IPS-NIHi7 (cell line): ENCODE measurements around the gene BLVRA.
A peak's percentile ranks its signal among the peaks of the same experiment; 100 is the strongest.
"Not testable (repeated sequence)": the region's sequence is repeated elsewhere in the genome, so short reads cannot be mapped to it uniquely, and the experiment has no call there.

Experiments
- DNase-seq: peaks from one replicate; pipeline ENCODE4 v3.0.0; 2012; ENCODE audit warnings: mixed read lengths; ENCODE audit errors: extremely low spot score

BLVRA gene

GRCh38 chr7:43810195-43810941, 51.9 kb downstream of the BLVRA start:
- peak; percentile 32 for DNase-seq

DNA sequence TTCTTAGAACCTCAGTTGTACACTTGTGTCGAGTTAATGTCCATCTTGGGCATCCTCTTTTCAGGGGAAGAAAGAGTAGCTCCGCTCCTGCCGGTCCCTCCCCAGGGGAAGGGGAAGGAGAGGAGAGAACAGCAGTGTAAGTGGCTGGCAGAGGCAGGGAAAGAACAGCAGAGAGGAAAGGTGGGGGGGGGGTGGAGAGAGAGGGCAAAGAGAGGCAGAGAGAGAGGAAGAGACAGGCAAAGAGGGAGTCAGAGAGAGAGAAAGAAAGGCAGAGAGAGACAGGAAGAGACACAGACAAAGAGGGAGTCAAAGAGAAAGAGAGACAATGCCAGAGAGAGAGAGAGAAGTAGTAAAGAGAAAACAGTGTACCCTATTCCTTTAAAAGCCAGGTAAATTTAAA, 56.9 kb downstream of the BLVRA start:
- DNase-seq, result no peak

DNA sequence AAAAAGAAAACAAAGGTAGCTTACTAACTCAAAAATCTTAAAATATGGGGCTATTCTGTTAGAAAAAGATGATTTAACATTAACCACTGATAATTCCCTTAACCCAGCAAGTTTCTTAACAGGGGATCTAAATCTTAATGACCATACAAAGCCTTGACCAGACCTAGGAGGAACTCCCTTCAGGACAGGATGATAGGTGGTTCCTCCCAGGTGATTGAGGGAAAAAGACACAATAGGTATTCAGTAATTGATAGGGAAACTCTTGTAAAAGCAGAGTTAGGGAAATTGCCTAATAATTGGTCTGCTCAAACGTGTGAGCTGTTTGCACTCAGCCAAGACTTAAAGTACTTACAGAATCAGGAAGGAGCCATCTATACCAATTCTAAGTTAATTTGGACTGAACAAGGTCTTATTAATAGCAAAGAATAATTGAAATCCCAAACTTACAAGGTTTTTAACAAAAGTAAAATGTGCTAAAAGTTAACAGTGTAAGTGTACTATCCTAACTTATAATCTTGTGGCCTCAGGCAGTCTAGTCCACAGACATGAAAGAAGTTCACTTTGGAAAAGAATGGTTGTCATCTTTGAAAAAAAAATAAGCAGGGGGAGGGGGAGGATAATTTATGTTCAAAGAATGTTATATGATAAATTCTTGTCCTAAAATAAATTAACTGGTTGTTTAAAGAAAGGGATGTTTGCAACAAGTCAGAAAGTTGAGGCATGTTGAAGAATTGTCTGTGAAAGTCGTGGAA, 57.7 kb downstream of the BLVRA start:
- not testable (repeated sequence) for DNase-seq

DNA sequence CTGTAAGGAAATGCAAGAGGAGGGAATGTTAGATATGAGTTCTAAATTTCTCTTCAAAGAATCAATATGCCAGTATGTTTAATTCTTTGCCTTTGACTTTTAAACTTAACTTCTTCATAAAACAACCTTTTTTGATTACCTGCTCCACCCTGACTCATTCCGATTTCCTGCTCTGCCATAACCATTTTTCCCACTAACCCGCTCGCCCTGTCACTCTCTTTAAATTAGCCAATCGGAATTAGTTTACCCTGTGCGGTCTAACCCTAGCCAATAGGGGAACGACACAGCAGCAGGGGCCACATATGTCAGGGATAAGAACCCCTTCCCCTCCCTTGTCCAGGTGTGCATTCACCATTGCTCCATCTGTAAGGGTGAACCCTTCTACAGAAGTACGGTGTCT, 64.9 kb downstream of the BLVRA start:
- DNase-seq, result not testable (repeated sequence)

DNA sequence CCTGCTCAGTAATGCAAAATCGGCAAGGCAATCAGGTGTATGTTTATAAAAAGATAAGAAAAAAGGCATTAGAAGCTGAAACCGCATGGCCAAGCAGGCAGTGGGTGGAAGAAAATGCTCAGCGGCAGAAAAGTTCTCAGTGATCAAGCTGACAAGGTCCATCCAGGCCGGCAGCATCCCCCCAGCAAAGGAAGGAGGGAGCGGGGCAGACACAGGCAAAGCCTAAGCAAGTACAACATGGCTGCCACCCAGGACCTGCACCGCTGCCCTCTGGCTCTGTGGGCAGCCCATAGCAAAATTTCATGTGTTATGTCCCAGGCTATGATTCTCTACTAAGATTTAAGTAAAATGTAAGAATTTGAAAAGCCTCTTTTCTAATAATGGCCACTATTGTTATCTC, 65.5 kb downstream of the BLVRA start:
- no peak for DNase-seq

DNA sequence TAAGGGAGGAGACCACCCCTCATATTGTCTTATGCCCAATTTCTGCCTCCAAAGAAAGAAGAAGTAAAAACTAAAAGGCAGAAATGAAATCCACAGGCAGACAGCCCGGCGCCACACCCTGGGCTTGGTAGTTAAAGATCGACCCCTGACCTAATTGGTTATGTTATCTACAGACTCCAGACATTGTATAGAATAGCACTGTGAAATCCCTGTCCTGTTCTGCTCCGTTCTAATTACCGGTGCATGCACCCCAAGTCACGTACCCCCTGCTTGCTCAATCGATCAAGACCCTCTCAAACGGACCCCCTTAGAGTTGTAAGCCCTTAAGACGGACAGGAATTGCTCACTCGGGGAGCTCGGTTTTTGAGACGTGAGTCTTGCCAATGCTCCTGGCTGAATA, 66.0 kb downstream of the BLVRA start:
- DNase-seq, result not testable (repeated sequence)

DNA sequence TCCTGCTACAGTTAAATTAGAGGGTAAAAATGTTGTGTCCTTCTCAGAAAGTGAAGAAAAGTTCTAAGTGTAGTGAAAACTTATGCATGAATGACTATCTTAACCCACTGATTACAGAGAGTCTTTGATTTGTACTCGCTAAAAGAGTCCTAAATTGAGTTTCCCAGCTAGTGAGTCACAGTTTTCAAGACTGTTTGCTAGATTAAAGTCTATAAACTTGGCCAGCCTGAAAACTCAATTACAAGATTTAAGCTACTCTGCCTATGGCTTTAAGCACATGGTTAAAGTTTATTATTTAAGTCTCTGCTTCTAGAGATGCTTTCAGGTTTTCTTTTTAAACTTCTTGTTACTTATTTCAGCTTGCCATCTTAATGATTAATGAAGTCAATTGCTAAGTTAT, 66.5 kb downstream of the BLVRA start:
- DNase-seq, result no peak

DNA sequence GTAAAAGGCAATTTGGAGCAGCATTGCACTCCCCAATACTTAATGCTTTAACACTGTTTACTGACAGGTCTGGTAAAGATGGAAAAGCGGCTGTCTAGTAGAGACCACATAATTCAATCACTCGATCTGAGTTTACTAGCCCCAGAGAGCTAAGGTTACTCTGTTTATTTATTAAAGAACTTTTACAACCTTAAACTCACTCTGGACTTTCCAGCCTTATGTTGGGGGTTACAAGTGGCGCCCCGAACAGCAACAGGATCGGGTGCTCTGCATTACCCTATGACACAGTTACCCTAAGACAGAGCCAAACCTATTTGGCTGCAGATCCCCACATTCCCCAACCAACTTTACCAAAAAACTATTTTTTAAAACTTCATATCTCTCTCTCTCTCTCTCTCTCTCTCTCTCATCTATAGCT, 66.9 kb downstream of the BLVRA start:
- no peak for DNase-seq

DNA sequence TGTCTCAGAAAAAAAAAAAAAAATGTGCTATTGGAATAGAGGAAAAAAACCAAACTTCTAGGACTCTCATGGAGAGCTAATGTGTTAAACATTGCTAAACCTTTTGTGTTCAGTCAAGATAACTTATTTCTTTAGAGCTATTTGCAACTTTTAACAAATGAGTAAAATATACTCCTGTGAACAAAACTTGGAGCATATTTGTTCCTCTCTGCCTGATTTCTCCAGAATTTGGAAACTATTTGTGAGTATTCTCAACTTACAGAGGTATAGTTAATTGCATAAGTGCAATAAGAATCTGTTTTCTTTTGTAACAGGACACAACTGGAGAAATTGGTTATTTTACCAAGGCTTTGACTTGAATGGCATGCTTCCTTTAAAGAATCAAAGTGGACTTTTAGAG, 72.4 kb downstream of the BLVRA start:
- DNase-seq, result not testable (repeated sequence)

- no peak for DNase-seq
Observed at GRCh38 chr7:43834463-43835251, 76.2 kb downstream of the BLVRA start.

DNA sequence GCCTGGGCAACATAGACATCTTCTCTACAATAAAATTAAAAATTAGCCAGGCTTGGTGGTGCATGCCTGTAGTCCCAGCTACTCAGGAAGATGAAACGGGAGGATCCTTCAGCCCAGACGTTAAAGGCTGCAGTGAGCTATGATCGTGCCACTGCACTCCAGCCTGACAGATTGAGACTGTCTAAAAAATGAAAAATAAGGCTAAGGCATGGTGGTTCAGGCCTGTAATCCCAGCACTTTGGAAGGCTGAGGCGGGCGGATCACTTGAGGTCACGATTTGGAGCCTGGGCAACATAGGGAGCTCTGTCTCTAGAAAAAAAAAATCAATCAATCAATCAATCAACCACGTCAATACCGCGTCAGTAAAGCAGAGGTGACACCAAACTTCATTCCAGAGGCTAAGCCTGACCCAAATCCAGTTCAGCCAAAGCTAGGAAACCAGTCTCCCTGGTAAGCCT, 79.8 kb downstream of the BLVRA start:
- no peak for DNase-seq

GRCh38 chr7:43843296-43843695, 84.8 kb downstream of the BLVRA start:
- no peak for DNase-seq

- no peak for DNase-seq
Observed at GRCh38 chr7:43844257-43844656, 85.8 kb downstream of the BLVRA start.

DNA sequence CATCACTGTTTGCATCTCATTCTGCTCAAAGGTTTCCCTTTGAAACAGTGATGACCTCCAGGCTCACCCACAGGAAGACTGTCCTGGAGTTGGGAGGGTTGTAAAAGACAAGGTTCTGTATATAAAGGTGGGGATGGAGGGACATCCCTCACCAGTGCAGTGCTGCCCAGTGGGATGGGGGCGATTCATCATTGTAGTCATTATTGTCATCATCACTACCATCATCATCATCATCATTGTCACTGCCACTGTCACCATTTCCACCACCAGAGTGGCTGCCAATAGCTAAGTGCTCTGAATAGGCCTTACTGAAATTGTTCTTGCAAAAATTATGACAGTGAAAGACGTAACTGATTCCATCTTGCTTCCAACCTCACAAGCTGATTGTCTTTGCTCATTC, 86.2 kb downstream of the BLVRA start:
- DNase-seq, result no peak

DNA sequence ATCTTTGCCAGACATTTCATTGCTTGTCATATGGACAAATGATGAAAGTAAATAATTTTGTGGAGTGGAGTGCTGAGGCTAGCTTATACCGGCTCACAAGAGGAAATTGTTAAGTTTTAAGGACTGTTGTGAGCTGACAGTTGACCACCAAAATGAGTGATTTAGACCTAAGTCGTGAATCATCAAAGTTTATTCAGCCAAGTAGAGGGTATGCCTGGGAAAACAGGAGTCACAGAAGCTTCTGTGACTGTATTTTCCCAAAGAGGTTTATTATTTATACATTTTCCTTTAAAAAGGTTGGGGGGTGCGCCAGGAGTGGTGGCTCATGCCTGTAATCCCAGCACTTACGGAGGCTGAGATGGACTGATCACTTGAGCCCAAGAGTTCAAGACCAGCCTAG, 89.0 kb downstream of the BLVRA start:
- DNase-seq, result no peak

DNA sequence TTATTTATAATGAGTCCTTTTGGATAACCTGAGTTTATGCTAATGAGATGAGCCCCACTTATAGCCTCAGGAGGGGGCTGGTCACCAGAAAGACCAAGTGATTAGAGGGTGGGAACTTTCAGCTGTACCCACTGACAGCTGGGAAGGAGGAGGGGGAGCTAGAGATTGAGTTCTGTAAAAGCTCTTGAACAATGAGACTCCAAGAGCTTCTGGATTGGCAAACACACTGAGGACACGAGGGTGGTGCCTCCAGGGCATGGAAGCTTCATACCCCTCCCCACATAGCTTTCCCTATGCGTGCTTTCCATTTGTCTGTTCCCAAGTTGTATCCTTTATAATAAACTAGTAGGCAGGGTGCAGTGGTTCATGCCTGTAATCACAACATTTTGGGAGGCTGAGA, 90.6 kb downstream of the BLVRA start:
- DNase-seq, result no peak

GRCh38 chr7:43850348-43851116, 92.1 kb downstream of the BLVRA start:
- DNase-seq, result no peak

DNA sequence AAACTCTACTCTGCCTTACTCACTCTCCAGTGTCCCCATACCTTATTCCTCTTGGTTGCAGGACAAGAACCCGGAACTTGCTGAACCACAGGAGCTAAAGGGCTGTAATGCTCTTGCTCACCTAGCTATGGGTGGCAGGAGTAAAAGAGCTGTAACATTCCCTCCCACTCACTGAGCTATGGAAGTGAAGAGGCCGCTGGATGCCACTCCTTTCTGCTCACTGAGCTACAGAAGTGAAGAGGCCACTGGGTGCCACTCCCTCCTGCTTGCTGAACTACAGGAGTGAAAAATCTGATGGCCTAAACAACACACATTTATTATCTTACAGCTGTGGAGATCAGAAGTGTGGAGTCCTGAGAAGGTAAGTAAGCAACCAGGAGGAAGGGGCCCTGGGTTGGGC, 93.3 kb downstream of the BLVRA start:
- no peak for DNase-seq

DNA sequence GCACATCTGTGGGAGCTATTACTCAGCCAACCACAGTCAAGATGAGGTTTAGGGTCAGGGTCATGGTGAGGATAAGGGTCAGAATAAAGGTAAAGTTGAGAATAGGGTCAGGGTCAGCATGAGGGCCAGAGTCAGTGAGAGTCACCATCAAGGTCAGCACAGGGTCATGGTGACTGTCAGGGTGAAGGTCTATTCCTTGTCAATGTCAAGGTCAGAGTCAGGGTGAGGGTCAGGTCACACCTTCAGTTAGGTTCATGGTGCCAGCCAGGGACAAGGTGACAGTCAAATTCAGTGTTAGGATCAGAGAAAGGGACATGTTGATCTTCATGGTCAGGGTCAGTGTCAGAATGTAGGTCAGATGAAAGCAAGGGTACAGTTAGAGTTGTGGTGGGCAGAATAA, 96.7 kb downstream of the BLVRA start:
- DNase-seq, result no peak

GRCh38 chr7:43856316-43856715, 97.8 kb downstream of the BLVRA start:
- no peak for DNase-seq
